GM19193 (cell line): Measurements from ENCODE around the gene SKAP1.

ENCODE experiments used
- POLR2A ChIP-seq: IDR thresholded peaks from 4 replicates; pipeline ENCODE4 v1.6.1; 2011; ENCODE audit not compliant: insufficient read depth, insufficient read length; ENCODE audit errors: extremely low read depth

Gene SKAP1

DNA sequence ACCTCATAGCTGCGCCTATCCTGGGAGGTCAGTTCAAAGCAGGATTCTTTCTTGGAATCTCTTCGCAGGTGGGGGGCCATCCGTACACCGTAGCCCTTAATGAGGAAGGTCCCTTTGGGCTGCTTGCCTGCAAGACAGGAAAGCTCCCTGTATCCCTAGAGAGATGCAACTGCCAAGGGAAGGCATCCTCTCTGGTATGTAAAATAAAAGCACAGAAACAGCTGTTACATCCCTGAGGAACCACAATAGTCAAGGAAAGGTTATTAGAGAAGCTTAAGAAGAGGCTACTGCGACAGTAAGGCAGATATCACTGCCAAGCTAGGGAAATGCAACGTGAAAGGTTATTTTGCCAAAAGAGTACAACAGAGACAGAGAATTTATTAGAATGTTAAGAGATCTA lies 245.3 kb downstream of the SKAP1 start:
- TF ChIP-seq POLR2A: no peak

DNA sequence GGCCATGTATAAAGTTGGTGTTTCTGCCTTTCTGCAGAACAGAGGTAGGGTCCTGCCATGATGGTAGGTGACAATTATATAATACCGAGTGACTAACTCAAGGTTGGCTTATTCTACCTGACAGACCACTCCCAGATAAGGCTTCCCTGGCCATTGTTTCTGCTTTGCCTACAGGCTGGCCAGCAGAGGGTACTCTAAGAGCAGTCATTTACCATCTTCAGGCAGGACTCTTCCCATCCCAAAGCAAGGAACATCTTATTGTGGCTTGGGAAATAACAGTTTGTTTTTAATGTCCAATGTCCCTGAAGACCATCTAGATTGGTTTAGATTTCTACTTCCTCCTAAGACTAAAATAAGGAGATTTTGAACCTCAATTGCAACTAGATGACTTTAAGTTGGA lies 248.4 kb downstream of the SKAP1 start:
- no peak for TF ChIP-seq POLR2A

DNA sequence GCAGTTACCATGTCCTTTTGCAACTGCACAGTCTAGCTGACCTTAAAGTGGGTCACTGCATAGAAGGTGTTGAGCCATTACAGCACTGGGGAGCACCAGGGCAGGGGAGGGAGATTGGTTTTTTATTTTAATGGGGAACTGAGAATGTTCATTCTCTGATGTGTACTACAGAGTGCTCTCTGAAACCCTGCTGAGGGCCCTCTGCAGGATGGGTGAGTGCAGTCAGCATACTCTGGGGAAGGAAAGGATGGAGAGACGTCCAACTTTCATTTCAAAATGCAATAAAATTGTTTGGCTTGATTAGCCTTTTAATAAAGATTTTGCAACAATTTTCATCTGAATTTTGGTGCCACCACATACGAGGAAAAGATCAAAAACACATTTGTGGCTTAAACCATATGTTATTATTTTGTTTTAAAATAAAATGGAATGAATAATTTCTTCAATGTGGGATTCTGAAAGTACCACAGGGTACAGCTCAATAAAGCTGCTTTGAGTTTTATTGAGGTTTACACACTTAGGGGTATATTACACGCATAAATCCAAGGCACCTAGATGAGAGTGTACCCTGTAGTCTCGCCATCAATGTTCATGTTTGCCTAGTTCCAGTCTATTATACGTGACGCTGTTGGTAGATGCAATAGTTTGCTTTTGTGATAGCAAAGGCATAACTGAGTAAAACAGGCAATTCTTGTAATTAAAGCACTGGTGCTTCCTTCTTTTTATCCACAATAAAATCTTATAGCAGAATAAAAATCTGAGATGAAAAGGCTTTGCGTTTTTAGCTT lies 249.0 kb downstream of the SKAP1 start:
- TF ChIP-seq POLR2A: no peak

- no peak for TF ChIP-seq POLR2A
Observed at GRCh38 chr17:48179071-48179945, 250.7 kb downstream of the SKAP1 start.

DNA sequence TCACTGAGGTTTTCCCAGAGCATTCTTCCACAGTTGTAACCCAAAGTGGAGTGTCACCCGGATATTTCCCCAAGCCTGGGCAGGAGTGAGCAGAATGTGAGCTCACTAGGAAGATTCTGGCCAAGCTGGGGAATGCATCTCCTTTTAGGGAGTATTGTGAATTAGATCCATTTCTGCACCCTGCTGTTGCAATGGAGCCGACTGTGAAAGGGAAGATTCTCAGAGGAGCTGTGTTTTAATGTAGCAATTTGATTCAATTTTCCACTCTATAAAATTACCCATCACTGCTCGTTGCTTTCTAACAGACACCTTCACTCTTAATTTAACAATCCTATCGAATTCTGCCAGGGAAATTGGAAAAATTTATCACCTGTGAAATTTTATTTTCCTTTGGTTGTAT lies 251.7 kb downstream of the SKAP1 start:
- TF ChIP-seq POLR2A: no peak

- no peak for TF ChIP-seq POLR2A
Observed at GRCh38 chr17:48177816-48178215, 252.2 kb downstream of the SKAP1 start.

- no peak for TF ChIP-seq POLR2A
Observed at GRCh38 chr17:48176471-48176855, 253.6 kb downstream of the SKAP1 start.

DNA sequence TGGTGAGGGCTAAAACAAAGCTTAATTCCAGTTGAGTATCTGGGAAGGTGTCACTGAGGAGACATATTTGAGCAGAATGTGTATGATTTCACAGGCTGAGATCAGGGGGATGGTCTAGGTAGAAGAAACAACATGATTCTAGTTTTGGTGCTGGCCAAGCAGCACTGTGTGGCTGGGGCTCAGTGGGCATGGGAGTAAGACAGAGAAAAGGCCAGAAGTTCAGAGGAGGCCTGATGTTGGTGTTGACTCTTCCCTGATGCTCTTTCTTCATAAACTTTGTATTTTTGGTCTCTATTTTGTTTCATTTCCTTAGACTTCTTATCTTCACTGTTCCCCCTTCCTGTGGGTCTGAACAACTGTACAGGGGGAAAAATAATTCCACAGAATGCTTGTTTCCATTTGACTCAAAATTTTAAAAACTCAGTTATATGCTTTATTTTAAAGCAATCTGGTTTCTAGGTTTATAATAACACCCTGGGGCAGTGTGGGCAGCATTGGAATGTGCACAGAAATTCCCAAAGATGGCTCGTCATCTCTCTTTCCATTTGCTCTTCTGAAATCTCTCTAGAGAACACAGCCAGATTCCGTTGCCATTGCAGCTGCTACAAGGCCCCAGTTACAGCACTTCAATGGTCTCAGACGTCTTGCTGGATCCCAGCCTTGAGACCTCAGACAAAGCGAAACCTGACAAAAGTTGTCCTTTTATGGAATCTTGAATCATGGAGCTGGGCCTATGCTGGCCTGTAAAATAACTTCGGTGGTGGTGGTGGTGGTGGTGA lies 254.1 kb downstream of the SKAP1 start:
- no peak for TF ChIP-seq POLR2A

DNA sequence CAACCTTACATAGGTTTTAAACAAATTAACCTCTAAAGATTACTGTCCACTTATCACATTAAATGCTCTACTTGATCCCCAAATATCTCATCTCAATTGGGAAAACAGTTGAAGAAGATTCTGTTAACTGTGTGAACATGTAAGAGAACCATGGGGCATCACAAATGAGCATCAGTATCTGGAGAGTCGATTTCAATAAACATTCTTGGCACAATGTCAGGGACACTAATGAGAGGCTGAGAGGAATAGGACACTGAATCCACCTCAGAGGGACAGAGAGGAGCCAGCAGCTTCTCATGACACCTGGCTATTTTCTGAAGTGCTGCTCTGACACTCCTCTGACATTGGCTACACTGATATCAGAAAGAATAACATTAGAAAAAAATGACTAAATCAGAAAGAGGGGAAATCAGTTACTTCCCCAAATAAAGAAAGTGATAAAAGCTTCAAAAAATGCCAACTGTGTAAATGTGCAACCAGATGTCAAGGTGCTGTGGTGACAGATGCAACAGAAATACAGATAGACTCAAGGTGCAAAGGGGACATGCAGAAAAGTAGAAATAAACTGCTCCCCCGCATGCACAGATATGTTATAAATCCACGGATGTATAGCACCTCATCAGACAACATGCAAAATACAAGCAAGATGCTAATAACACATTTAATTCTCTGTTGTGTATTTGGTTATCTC lies 255.0 kb downstream of the SKAP1 start:
- TF ChIP-seq POLR2A: no peak

DNA sequence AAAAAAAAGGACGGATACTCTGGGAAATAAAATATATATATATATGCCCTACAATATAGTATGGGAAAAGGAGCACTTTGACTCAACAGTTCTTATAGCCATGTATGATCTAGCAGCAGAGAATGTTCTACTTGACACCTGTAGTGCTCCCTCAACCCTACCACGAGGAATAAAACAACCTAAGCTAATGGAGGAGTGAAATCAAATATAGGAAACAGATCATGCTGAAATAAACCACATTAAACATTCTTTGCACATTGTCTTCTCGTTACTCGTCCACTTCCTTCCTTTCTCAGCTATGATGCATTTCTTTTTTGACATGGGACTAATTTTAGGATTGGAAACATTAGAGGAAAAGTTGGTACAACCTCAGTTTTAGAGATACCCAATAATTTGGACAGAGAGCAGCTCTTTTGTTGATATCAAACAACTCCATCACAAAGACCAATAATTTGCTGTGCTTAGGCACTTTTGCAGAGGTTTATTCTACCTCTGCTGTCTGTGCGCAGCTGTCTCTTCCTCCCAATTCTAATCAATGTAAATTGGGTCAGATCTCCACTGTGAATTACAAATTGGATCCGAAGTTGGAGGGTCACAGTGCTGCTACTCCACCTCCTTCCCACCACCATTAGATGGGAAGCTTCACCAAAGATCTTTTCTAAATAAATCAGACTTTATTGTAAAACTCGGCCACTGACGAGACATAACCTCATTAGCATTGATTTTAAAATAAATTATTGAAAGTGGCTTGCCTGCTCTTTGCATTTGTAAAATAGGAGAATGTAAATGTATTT lies 256.6 kb downstream of the SKAP1 start:
- TF ChIP-seq POLR2A: no peak

GRCh38 chr17:48169926-48170325 lies 260.1 kb downstream of the SKAP1 start:
- no peak for TF ChIP-seq POLR2A

DNA sequence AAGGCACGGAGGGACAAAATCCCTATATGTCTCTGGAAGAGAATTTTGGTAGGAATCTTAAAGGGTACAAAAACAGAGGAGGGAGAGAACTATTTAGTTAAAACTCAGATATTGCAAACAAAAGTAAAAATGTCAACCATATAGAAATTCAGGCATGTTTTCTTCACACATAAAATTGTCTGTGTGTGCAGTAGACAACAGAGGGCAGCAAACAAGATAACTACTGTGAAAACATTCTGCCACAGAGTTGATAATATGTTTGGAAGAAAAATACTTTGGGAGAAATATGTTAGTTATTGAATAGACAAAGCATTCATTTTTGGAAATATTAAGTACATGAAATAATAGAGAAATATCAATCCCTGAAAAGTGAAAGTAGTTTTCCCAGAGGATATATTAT lies 266.2 kb downstream of the SKAP1 start:
- TF ChIP-seq POLR2A: no peak

DNA sequence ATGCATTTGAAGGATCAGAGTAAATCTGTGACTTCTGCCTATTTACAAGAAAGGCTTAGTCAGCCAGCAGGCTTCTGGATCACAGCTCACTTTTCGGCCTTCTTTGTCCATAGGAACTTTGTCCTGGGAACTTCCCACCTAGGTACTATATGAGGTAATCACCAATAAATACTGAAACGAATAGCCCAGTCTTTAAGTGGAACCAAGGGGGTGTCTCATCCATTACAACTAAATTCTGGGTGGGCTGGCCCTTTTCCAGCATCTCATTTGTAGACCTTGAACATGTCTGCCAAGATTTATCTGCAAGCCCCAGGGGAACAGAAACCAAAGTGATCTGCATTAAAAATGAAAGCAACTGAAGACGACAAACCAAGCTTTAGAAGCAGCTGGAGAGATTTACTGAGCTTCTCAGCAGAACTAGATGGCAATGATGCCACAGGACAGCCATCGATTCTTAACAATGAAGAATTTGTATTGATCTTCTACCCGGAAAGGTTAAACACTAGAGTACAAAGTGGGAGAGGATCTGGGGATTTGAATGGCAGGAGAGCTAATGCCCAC lies 267.0 kb downstream of the SKAP1 start:
- no peak for TF ChIP-seq POLR2A

- no peak for TF ChIP-seq POLR2A
Observed at GRCh38 chr17:48162306-48162934, 267.6 kb downstream of the SKAP1 start.
